ENCODE measurements around the gene ZDHHC22.

ZDHHC22 gene

DNA sequence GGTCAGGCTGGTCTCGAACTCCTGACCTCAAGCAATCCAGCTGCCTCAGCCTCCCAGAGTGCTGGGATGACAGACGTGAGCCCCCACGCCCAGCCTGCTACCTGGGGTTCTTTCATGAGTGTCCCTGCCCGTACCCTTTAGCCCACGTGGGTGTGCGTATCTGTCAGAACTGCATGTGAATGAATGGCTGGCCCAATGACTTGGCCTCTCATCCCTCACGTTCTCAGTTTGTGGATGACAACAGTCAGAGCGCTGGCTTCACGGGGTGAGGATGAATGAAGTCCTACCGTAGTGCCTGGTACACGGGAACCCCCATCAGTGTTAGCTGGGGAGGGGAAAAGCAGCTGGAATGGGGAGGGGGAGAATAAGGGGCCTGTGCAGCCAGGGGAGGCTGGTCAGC, 16.1 kb upstream of the ZDHHC22 start:
- DNase-seq (ENCODE audit: low read depth): no peak

DNA sequence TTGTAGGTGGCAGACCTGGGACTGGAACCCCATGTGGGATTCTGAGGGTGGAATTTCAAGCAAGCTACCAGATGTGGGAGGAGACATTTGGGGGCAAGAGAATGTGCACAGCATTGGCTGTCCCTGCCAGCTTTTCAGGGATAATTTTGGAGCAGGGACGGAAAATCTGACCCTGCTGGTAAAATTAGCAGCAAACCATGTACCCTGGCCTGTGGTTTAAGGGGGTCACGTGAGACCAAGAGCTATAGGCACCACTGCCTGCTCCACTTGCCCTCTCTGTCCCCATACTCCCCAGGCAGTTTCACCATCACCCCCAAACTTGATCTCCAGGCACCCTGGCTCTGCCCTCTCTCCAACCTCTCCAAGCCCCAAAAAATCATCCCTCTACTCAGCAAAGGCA, 13.5 kb upstream of the ZDHHC22 start:
- no peak for DNase-seq (ENCODE audit: low read depth)

DNA sequence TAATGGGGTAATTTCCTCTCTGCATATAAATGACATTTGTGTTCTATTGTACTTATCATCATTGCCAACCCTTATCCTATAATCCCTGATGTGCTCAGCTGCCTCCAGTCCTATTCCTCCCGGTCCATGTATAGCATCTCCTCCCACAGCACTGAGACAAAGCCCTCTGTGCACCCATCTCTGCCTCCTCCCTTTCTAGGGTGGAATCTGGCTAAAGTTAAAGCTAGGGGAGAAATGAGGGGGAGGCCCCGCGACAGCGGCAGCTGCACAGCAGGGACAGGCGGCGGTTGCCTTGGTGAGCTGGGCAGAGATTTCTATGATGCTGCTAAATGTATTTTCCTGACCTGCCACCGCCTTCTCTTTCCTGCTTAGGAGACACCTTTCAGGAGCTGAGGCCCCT, 12.8 kb upstream of the ZDHHC22 start:
- no peak for DNase-seq (ENCODE audit: low read depth)

DNA sequence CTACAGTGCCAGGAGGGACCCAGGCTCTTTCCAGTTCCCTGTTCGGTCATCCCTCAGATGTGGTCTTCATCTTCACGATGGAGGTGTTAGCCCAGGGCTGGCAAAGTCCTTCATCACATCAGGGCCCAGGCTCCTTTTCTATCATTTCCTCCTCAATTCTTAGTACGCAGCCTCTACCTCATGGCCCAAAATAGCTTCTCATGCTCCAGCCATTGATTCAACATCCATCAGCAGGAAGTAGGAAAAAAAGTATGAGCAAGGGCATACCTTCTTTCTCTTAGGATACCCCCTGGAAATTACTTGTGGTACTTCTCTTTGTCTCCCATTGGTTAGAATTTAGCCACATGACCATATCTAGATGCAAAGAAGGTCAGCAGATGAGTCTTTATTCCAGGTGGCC, 12.2 kb upstream of the ZDHHC22 start:
- no peak for DNase-seq (ENCODE audit: low read depth)

DNA sequence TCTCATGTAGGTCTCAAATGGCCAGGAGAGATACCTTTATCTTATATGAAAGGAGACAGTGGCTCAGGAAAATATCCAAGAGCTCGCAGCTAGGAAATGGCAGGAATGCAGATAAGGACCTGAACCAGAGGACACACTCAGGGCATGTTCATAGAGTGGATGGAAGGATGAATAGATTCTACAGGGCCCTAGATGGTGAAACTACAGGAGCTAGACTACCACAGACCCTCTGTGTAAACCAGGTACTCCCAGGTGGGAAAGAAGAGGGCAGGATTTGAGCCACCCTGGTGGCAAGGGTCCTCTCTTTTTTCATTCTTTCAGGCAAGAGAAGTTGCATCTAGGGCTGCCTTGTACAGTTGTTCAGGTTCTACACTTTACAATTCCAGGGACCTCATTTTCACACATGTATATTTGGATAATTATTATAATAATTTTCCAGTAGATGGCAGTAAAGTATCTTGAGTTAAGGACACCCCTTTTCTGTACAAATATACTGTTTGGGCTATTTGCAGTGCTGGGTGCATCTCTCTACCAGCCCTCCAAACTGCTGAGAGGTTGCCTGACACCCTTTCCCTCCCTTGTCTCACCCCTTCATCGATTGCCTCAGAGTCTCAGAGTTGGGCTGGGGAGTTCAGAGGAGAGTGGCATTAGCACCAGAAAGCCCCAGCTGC, 10.5 kb upstream of the ZDHHC22 start:
- DNase-seq (ENCODE audit: low read depth): peak; percentile 16

DNA sequence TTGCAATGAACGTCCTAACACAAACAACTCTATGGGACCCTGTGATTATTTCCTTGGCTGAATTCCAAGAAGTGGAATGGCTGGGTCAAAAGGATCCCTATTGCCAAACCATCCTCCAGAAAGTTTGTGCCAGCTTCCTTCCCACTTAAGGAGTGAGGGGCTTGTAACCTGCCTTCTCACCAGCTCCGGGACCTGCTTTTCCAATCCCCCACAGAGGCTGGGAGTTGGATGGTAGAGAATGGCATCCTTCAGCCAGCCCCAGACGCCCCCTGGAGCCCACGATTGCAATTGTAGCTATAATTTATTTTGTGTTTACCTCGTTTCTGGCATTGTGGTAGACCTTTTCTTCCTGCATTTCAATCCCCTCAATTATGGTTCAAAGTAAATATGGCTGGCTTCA, 9.7 kb upstream of the ZDHHC22 start:
- no peak for DNase-seq (ENCODE audit: low read depth)

DNA sequence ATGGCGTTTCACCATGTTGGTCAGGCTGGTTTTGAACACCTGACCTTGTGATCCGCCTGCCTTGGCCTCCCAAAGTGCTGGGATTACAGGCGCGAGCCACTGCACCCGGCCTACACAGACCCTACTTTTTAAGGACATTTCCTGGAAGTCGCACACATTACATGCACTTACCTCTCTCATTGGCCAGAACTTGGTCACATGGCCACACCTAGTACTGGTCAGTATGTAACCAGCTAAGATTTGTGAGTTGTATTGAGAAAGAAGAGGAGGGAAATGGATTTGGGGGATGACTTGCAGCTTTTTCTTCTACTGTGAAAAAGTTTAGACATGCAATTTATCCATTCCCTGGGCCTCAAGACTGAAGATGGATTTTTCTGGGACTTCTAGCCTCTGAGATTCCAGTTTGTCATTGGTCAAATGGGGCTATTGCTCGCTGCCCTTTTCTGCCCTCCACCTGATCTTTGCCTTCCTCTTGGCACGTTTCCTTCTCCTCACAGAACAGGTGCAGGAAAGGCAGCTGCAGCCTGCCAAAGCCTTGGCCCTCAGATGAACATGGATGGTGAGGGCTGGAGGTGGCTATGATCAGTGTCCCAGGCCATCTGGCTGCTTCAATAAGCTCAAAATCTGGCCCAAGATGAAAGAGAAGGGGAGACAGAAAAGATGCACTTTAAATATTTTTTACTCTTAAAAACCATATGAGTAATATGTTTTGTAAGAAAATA, 7.1 kb upstream of the ZDHHC22 start:
- no peak for DNase-seq (ENCODE audit: low read depth)

DNA sequence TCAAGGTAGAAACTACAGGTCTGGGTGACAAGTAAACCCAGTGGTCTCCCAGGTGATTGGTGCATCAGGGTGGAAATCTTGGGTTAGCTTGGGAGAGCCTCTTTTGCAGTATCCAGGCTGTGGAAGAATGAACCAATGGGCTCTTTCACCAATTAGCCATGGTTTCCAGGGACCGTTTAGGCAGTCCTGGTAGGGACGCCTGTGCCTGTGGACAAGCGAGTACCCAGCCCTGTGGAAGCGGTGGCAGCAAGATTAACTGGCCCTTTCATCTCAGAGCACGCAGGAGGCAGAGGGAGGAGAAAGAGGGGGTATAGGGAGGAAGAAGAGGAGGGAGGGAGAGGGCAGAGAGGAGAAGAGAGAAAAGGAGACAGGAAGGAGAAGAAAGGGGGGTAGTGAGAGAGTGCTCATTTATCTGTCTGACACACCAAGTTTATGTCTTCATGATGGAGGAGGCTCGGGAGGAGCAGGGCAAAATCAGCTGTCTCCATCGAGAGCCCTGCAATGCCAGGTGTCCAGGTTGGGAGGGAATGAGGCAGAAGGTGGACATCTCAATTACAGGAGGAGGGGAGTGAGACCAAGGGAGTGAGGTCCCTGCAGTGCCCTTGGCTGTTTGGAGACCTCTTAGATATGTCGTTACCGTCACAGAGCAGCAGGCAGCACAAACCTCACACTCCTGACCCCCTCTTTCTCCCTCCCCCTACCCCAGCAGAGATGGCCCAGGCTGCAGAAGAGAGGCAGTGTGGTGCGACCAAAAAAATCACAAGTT, 4.6 kb upstream of the ZDHHC22 start:
- no peak for DNase-seq (ENCODE audit: low read depth)

DNA sequence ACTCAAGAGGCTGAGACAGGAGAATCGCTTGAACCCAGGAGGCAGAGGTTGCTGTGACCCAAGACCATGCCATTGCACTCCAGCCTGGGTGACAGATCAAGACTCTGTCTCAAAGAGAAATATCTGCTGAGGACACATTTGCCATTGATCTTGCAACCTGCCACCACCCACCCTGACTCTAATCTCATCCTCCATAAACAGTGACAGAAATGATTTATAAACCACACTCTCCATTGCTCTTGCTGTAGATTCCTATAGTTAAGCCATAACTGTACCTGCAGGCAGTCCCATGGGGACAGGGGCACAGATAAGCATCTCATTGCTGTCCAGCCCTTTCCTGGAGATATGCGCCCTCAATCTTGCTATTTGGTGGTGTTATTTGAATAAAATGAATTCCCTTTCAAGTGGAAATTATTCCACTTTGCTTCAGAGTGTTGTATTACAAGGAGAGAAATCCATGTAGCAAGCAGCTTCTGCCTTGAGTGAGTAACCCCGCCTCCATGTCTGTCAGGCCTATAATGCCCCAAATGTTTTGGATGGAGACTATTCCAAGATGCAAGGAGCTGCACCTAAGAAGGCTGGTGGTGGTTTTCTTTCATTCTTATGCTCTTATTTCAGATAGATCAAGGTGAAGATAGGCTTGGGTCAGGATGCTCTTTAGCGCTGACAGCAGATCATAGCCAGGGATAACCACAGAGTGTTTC, 3.0 kb upstream of the ZDHHC22 start:
- DNase-seq (ENCODE audit: low read depth): no peak

DNA sequence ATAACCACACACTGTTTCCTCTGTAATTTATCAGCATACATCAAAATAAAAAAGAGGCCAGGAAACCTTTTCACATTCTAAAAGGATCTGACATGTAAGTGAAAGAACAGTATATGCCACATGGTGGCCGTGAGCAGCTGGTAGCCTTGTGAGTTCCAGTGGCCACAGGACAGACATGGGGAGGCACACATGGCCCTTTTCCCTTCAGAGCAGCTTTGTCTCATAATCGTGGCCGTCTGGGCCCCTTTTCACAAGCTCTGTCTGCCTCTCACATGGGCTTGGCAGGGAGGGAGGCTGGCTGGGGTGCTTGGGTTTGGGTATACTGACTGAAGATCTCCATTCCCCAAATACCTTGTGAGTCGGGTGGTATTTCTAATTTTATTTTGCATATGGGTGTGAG, 1.5 kb upstream of the ZDHHC22 start:
- DNase-seq (ENCODE audit: low read depth): no peak

DNA sequence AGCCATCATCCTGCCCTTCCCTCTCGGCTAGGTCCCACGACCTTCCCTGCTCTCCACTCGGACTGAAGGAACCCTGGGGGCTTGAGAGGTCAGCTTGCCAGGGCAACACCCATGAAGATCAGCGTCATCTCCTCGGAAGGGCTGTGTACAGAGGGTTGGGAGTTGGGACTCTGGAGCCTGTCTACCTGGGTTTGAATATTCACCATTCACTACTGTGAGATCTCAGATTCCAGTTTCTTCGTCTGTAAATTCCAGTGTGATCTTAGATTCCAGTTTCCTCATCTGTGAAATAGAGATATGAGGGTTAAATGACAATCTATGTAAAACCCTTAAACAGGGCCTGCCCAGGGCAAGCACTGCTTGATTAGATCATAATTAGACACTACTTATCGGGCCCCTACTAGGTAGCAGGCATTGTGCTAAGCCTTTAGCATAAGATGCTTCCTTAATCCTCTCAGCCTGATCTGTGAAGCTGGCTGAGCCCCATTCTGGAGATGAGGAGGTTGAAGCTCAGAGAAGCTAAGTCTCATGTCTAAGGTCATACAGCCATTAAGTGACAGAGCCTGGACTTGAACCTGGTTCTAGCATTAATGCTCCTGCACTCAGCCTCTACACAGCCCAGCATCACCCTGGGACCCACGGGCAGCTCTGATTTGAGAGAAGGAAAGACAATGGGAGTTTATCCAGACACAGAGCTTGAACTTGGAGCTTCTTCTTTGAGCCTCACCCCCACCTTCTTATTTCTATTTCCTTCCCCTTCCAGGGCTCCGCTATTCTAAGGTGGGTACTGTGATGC, 612 bp upstream of the ZDHHC22 start:
- no peak for DNase-seq (ENCODE audit: low read depth)

DNA sequence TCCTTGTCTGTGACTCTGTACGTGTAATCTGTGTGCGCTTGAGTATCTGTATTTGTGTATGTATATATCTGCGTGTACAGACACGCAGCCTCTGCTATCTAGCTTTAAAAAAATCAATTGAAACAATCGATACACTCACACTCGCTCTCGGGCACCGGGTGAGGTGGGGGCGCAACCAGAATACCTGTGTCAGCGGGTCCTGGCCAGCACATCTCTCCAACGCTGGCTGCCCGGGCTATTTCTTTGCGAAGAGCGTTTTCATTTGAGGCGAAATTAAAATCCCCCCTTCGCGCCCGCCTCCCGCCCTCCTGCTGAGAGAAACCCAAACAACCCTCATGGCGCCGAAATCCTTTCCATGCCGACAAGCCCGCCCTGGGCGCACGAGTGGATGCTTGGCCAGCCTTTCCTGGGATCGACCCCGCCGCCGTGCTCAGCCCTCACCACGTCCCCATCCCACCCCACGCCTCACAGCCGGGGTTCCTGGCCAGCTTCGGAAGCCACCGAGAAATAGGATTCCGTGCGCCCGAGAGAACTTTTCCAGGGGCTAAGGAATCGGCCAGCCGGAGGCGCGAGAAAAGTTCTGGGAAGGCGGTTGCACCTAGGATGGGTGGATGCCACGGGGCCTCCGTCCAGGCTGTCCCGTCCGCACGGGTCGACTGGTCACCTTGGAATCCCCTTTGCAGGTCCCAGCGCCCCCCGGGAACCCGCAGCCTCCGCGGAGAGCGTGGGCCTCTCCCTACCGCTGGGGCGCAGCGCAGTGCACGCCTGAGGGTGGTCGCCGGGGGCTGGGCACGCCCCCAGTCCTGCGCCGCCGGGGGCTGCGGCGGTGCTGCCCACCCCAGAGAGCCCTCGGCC, 1.0 kb downstream of the ZDHHC22 start:
- DNase-seq (ENCODE audit: low read depth): no peak

DNA sequence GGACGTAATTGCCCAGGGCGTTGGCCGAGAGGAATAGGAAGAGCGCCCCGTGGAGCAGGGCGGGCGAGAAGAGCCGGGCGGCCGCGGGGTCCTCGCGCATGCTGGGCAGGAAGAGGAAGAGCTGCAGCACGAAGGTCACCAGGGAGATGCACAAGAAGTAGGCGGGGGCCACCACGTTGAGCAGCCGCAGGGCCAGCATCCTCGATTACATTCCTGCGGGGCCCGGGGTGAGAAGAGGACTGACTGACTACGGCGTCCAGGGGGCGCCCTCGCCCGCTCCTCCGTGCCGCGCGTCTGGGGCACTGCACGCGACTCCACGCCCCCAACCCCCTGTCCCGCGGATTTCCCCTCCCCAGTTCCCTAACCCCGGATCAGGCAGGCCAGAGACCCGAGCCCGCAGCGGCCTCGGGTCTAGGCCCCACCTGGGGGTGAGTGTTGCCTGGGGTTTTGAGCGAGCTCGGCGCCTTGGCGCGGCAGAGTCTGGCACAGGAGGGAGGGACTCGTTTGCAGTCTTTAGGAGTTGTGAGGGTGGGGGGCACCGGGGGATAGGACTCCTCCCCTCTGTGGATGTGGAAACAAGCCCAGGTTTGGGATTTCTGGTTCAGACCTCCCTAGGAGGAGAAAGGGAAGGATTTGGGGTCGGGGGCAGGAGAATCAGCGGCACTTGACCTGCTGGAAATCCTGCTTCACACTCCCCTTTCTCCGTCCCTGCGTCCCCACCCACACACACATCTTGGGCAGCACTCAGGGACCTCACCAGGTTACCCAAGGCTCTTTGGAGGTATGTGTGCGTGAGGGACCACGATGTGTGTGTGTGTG, 1.8 kb downstream of the ZDHHC22 start:
- no peak for DNase-seq (ENCODE audit: low read depth)

DNA sequence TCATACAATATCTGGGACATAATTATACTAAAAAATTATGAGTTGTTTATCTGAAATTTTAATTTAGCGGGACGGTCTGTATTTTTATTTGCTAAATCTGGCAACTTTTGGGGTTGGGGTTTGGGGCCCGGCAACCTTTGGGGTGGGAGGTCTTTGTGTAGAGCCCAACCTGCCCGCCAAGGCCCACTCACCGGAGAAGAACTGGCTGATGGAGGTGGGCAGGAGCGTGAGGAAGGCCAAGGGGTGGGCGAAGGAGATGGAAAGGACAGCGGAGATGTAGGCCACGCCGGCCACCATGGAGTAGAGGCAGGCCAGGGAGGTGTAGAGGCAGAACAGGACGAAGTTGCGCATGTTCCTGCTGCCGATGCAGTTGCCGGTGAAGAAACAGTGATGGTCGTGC, 2.6 kb downstream of the ZDHHC22 start:
- DNase-seq (ENCODE audit: low read depth): no peak

DNA sequence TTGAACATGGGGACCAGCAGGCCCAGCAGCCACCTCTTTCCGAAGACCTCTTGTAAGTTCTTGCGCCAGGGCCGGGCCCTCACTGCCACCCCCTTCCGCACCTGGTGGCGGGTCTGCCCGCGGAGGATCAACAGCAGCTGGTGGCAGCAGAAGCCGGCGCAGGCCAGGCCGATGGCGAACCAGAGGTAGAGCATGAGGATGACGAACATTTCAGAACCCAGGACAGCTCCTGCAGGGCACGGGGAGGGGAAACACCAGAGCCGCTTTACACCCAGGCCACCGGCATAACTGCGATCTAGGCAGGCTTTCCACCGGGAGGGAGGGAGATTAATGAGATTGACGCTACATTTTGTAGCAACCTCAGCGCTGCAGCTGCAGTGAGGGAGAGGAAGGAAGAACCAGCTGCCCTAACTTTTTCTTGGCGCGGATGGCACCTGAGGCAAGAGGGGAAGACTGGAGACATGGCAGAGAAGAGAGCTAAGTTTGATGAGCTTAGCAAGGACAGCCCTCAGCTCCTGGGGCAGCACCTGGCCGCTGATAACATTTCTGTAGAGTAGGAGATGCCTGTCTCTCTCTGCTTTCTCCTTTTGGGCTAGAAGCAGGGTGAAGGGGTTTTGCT, 7.8 kb downstream of the ZDHHC22 start:
- peak; percentile 26 for DNase-seq (ENCODE audit: low read depth)

DNA sequence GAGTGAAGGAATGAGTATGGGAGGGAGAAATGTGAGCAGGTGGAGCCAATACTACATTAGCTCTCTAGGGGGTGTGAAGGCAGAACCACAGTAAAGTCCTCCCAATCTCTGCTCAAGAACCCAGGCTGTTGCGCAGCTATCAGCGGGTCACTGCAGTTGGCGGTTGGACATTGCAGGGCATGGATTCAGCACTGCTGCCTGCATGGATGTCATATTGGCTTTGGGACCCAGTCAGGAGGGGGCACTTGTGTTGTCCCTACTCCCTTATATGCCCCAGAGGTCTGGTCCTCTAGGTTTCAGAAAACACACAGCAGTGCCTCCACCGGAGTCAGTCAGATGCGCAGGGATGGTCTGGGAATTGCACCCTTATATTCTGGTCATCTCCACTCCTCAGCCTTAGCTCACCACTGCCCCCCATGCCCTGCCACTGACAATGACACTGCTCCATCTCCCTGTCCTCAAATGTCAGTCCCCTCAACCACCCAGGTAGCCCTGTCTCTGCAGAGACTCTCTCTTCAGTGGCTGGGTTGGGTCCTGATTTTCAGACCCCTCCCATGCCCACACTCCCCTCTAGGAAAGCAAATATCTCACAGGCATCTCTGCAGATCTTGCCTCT, 9.6 kb downstream of the ZDHHC22 start:
- DNase-seq (ENCODE audit: low read depth): no peak

DNA sequence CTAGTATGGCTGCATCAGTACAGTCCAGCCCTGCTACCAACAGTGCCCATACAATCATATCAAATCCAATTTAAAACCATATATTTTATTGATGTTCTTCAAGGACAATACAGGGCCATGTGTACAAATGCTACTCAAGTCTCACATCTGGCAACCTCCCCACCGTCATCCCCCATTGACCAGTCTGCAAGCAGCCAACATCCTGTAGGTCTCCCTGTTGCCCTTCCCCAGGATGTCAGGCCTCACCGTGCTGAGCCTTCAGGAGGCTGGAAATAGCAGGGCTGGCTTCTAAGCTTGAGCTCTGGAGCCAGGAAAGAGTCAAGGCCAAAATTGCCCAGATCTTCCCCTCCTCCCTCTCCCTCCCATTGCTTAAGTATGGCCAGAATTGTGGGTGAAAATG, 10.4 kb downstream of the ZDHHC22 start:
- DNase-seq (ENCODE audit: low read depth): no peak

DNA sequence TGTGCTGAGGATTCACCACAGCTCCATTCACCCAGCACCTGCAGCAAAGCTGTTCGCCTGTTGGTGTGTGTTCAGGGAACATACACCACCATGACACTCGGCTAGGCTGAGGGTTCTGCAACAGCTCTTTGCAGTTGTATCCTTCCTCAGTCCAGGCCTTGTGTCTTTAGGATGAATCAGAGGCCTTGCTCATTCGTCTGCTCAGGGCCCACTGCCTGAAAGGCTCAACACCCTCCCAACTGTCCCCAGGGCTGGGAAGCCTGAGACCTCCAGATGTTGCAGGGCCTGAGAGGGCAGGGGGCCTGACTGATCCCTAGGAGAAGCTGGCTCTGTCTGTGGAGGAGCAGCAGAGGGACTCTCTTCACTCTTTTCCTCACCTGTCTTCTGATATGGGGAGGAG, 11.2 kb downstream of the ZDHHC22 start:
- DNase-seq (ENCODE audit: low read depth): no peak

DNA sequence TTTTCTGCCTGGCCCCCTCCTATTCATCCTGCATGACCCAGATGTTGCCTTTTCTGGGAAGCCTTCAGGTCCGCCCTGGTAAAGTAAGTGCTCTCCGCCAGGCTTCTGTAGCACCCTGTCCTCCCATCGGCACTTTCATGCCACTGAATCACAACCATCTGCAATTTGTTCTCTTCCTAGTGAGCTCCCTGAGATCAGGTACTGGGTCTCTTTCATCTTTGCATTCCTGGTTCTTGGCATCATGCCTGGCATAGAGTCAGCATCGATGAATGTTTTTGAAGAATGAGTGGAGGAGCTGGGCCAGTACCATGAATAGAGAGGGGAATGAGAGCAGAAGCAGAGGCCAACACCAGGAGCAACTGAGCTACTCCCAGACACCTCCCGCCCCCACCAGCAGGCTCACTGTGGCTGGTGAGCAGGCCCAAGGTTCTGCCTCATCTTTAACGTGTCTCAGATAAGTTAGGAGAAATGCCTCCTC, 13.1 kb downstream of the ZDHHC22 start:
- no peak for DNase-seq (ENCODE audit: low read depth)

Measured in fibroblast of gingiva (primary cell).